H1 (cell line): ENCODE results near the gene SSH2. TPM values are rescaled to one million over a fixed set of nuclear protein-coding genes. Genes with fewer than 3 reads are reported as not detected.

Experiments used
- ATF2 ChIP-seq: IDR thresholded peaks from 2 replicates; pipeline ENCODE4 v1.6.1; 2012; ENCODE audit warnings: low read length, inconsistent platforms
- BACH1 ChIP-seq: IDR thresholded peaks from 2 replicates; pipeline ENCODE4 v1.6.1; 2012; ENCODE audit warnings: low read length, improper control_type of control experiment
- HDAC2 ChIP-seq, 2 experiments: fragments of 300-600 bp in 1 of 2; sonication (generic) in 1 of 2; IDR thresholded peaks; 2 replicates each; pipeline ENCODE4 v1.6.1; 2011 to 2012; ENCODE audit warnings: low read depth in 2 of 2, low read length in 2 of 2, mild to moderate bottlenecking in 2 of 2, moderate library complexity in 2 of 2, borderline replicate concordance in 1 of 2, inconsistent platforms in 1 of 2
- HDAC6 ChIP-seq: IDR thresholded peaks from one replicate; pipeline ENCODE4 v1.7.1; 2012; ENCODE audit warnings: low read depth, mild to moderate bottlenecking, inconsistent platforms, low read length, moderate library complexity
- NRF1 ChIP-seq: IDR thresholded peaks from 2 replicates; pipeline ENCODE4 v1.6.1; 2011; ENCODE audit warnings: mild to moderate bottlenecking, low read depth, low read length, improper control_type of control experiment
- RBBP5 ChIP-seq: IDR thresholded peaks from 2 replicates; pipeline ENCODE4 v1.7.1; 2012; ENCODE audit warnings: low read depth, mild to moderate bottlenecking, inconsistent platforms, low read length, moderate library complexity, borderline replicate concordance
- RXRA ChIP-seq: IDR thresholded peaks from 2 replicates; pipeline ENCODE4 v1.6.1; 2011; ENCODE audit warnings: low read depth, mild to moderate bottlenecking, low read length, moderate library complexity; ENCODE audit not compliant: insufficient read depth
- polyA plus RNA-seq, 7 experiments: library from polyadenylated mRNA; depleted of rRNA in 3 of 7; stranded (reverse) in 5 of 7; unstranded in 2 of 7; fragments of >200 nt in 5 of 7; fragments of 200-250 nt in 2 of 7; gene quantifications; 1 replicate in 5 of 7; 2 replicates in 1 of 7; 4 replicates in 1 of 7; pipeline versions ENCODE4 v1.2.1 to v1.2.3, GENCODE V29; 2011 to 2013; ENCODE audit warnings: missing spikeins in 2 of 7, mixed read lengths in 2 of 7
- total RNA-seq: library from RNA; stranded (reverse); fragmentation: NEBNext Ultra II Directional; extraction: Animal tissue kit (Norgen Biotek cat#: 25700); gene quantifications from 2 replicates; pipeline ENCODE4 v1.2.1, GENCODE V29; 2021

SSH2 gene
- total and polyA plus RNA-seq, 2 of the 8 experiments (the other 6 are each of a cell fraction or from before 2014, with no cell fraction given) = 5.2 to 15.9 TPM

- TF ChIP-seq HDAC2 (IDR thresholded peaks at IDR 0.05; ENCODE audit: borderline replicate concordance in 1 of 2, low read depth in 2 of 2, low read length in 2 of 2) (no peak), BACH1 (no peak), ATF2 (no peak), RBBP5 (no peak), HDAC6 (no peak), RXRA (no peak), NRF1 (no peak)
Measured at GRCh38 chr17:29746669-29747068, 183.4 kb downstream of the SSH2 start (continued).
